C4-2B (cell line): ENCODE results near the gene ANKRD12.

ENCODE experiments used
- ZFX ChIP-seq: fragments of 450-650 bp; IDR thresholded peaks from 2 replicates; pipeline ENCODE4 v1.6.1; 2017
- TF ChIP-seq, protein P1 (sequence below): fragments of 450-650 bp; conservative IDR thresholded peaks from 2 replicates; pipeline ENCODE4 v1.5.1; 2017; ENCODE audit warnings: mild to moderate bottlenecking

DNA sequence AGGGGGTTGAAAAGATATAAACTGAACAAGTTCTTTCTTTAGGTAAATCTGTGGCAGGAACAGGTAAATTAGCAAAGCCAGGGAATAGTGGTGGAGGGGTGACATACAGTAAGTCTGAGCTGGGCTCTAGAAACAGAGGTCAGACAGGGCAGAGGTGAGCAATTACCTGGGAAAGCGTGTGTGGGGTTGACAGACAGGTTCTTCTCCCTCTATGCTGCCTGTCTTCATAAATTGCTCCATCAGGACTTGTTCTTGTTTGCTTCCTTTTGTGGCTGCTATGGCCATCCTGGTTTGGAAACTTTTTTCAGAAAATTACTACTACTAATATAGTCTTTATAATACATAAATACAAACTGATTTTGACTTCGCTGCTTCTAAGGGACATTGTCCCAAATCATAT lies 3.4 kb upstream of the ANKRD12 start:
- TF ChIP-seq, protein P1, sequence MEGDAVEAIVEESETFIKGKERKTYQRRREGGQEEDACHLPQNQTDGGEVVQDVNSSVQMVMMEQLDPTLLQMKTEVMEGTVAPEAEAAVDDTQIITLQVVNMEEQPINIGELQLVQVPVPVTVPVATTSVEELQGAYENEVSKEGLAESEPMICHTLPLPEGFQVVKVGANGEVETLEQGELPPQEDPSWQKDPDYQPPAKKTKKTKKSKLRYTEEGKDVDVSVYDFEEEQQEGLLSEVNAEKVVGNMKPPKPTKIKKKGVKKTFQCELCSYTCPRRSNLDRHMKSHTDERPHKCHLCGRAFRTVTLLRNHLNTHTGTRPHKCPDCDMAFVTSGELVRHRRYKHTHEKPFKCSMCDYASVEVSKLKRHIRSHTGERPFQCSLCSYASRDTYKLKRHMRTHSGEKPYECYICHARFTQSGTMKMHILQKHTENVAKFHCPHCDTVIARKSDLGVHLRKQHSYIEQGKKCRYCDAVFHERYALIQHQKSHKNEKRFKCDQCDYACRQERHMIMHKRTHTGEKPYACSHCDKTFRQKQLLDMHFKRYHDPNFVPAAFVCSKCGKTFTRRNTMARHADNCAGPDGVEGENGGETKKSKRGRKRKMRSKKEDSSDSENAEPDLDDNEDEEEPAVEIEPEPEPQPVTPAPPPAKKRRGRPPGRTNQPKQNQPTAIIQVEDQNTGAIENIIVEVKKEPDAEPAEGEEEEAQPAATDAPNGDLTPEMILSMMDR = no peak
- no peak for TF ChIP-seq ZFX
